Measurements from ENCODE around the gene MAOB. TPM values are rescaled to one million over a fixed set of nuclear protein-coding genes. Genes with fewer than 3 reads are reported as not detected.

The MAOB gene
- total and polyA plus RNA-seq, 2 donors (not counting 3 experiments of a cell fraction or from before 2014, with no cell fraction given): not detected

DNA sequence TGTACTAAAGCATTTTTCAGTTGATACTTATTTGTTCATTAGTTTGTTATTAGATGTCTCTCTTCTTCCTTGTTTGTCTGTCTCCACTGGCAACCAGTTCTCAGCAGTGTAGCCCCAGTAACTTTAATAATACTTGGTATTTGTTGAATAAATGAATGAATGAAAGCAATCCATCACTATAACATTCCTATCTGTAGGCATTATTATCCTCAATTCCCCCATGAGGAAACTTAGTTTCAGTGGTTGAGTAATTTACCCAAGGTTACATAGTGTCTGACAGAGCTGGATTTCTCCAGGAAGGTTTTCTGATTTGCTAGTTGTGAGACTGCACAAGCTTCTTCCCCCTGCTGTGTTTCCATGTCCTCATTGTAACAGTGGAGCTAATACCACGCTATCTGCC lies 27.8 kb upstream of the MAOB start:
- no peaks in the 10 kb centered on the region for H3K4me1 ChIP-seq (ENCODE audit: control insufficient read depth, extremely low read depth, insufficient read depth, low read length)
- no peaks in the 10 kb centered on the region for H3K27me3 ChIP-seq (ENCODE audit: control insufficient read depth in 2 of 2, insufficient read depth in 2 of 2, low read length in 2 of 2)
- ChIA-PET CTCF (no interaction called here), POLR2A (no interaction called here)
- H3K4me3 ChIP-seq (replicated peaks in 1 of 3; ENCODE audit: insufficient read depth in 1 of 3, low read depth in 1 of 3, low read length in 3 of 3): no peak overlapping the region
- H3K79me2 ChIP-seq (ENCODE audit: control insufficient read depth, insufficient read depth, low read length): no peaks in the 10 kb centered on the region
- H3K9me3 ChIP-seq (replicated peaks; ENCODE audit: control insufficient read depth, insufficient read depth, low read length): no peaks in the 10 kb centered on the region
- intact Hi-C loops (cut with micrococcal nuclease): no loop called here
- H3K27ac ChIP-seq (ENCODE audit: insufficient read depth, low read depth, low read length): no peak overlapping the region
- dilution Hi-C loops (cut with MboI; ENCODE audit: extremely low pct_ligation_motif_present, low sequenced_read_pairs): no loop called here
- no peak overlapping the region for H3K4me2 ChIP-seq (ENCODE audit: insufficient read depth, low read length)
- BruUV-seq (replicated peaks): no TSS peak
- H3K9me1 ChIP-seq (replicated peaks; ENCODE audit: control insufficient read depth, extremely low read depth, insufficient read depth, low read length): no peaks in the 10 kb centered on the region
- no peak overlapping the region for H3K9ac ChIP-seq (replicated peaks; ENCODE audit: extremely low read depth, insufficient read depth, low read length)
- no peaks in the 10 kb centered on the region for H3K36me3 ChIP-seq (ENCODE audit: control insufficient read depth in 2 of 2, extremely low read depth in 1 of 2, insufficient read depth in 2 of 2, low read length in 2 of 2)
- DNase-seq (ENCODE audit: low read depth, low spot score) (no peak), FAIRE-seq (no peak)
- no peak for TF ChIP-seq JUN (IDR thresholded peaks at IDR 0.05; ENCODE audit: borderline replicate concordance, insufficient read depth, insufficient read length, low read depth)
- TF ChIP-seq POLR2AphosphoS5 (IDR thresholded peaks at IDR 0.05; ENCODE audit: insufficient read depth, low read depth, low read length): no peak
- TF ChIP-seq GATA2 (IDR thresholded peaks at IDR 0.05; ENCODE audit: insufficient read depth, insufficient read length, low read depth, low read length): no peak
- TF ChIP-seq EZH2 (IDR thresholded peaks at IDR 0.05; ENCODE audit: borderline replicate concordance, low read depth, low read length, severe bottlenecking): no peak
- no peak for TF ChIP-seq FOS (IDR thresholded peaks at IDR 0.05; ENCODE audit: borderline replicate concordance, insufficient read depth, low read length)
- no peak for TF ChIP-seq MYC (IDR thresholded peaks at IDR 0.05; ENCODE audit: low read depth, low read length)
- no peak for TF ChIP-seq POLR2A (IDR thresholded peaks at IDR 0.05; ENCODE audit: low read depth, low read length)
- TF ChIP-seq, protein P1, sequence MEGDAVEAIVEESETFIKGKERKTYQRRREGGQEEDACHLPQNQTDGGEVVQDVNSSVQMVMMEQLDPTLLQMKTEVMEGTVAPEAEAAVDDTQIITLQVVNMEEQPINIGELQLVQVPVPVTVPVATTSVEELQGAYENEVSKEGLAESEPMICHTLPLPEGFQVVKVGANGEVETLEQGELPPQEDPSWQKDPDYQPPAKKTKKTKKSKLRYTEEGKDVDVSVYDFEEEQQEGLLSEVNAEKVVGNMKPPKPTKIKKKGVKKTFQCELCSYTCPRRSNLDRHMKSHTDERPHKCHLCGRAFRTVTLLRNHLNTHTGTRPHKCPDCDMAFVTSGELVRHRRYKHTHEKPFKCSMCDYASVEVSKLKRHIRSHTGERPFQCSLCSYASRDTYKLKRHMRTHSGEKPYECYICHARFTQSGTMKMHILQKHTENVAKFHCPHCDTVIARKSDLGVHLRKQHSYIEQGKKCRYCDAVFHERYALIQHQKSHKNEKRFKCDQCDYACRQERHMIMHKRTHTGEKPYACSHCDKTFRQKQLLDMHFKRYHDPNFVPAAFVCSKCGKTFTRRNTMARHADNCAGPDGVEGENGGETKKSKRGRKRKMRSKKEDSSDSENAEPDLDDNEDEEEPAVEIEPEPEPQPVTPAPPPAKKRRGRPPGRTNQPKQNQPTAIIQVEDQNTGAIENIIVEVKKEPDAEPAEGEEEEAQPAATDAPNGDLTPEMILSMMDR (IDR thresholded peaks at IDR 0.05; ENCODE audit: extremely low read depth in 1 of 2, insufficient read depth in 1 of 2, low read depth in 1 of 2, low read length in 2 of 2): no peak
- TF ChIP-seq, protein P2, sequence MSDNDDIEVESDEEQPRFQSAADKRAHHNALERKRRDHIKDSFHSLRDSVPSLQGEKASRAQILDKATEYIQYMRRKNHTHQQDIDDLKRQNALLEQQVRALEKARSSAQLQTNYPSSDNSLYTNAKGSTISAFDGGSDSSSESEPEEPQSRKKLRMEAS (IDR thresholded peaks at IDR 0.05; ENCODE audit: insufficient read depth, insufficient read length): no peak
- H4K20me1 ChIP-seq (replicated peaks; ENCODE audit: control insufficient read depth, extremely low read depth, insufficient read depth, low read length): no peaks in the 10 kb centered on the region
- no peak overlapping the region for H2AFZ ChIP-seq (ENCODE audit: low read depth, low read length)

All from endothelial cell of umbilical vein (primary cell).